SK-N-SH treated with all-trans-retinoic acid at 6 μM for 48 hours (cell line): ENCODE data around the gene LGALS3BP.

Source experiments
- BACH2 ChIP-seq: fragments of 250-450 bp; sonication (Bioruptor Pico); IDR thresholded peaks from 2 replicates; pipeline ENCODE4 v1.9.0; 2021; ENCODE audit warnings: mild to moderate bottlenecking, borderline replicate concordance
- ESRRG ChIP-seq: fragments of 250-450 bp; sonication (Bioruptor Pico); IDR thresholded peaks from 2 replicates; pipeline ENCODE4 v1.6.1; 2021; ENCODE audit warnings: mild to moderate bottlenecking
- GLIS3 ChIP-seq: fragments of 250-450 bp; sonication (Bioruptor Pico); IDR thresholded peaks from 2 replicates; pipeline ENCODE4 v1.5.0; 2020; ENCODE audit warnings: mild to moderate bottlenecking, moderate library complexity
- OSR1 ChIP-seq: fragments of 250-450 bp; sonication (Bioruptor Pico); IDR thresholded peaks from 2 replicates; pipeline ENCODE4 v1.8.0; 2022; ENCODE audit warnings: moderate library complexity, mild to moderate bottlenecking, inconsistent platforms
- PPARA ChIP-seq: fragments of 250-450 bp; sonication (Bioruptor Pico); IDR thresholded peaks from 2 replicates; pipeline ENCODE4 v1.5.0; 2020; ENCODE audit warnings: mild to moderate bottlenecking, borderline replicate concordance
- RARB ChIP-seq: fragments of 250-450 bp; sonication (Bioruptor Pico); IDR thresholded peaks from 2 replicates; pipeline ENCODE4 v1.8.0; 2021; ENCODE audit warnings: mild to moderate bottlenecking, moderate library complexity
- ZC3H10 ChIP-seq: fragments of 250-450 bp; sonication (Bioruptor Pico); IDR thresholded peaks from 2 replicates; pipeline ENCODE4 v1.5.1; 2021; ENCODE audit warnings: mild to moderate bottlenecking, moderate library complexity
- ZNF565 ChIP-seq: fragments of 450-650 bp; formaldehyde crosslinking; conservative IDR thresholded peaks from 2 replicates; pipeline ENCODE4 v1.5.0; 2020; ENCODE audit warnings: low read depth, mild to moderate bottlenecking, moderate library complexity
- ZNF70 ChIP-seq: fragments of 450-650 bp; formaldehyde crosslinking; IDR thresholded peaks from 2 replicates; pipeline ENCODE4 v1.5.0; 2020; ENCODE audit warnings: mild to moderate bottlenecking, moderate library complexity
- ZNF8 ChIP-seq: fragments of 450-650 bp; formaldehyde crosslinking; IDR thresholded peaks from 2 replicates; pipeline ENCODE4 v1.5.0; 2020; ENCODE audit warnings: mild to moderate bottlenecking, moderate library complexity
- TF ChIP-seq, protein P1 (sequence below): fragments of 250-450 bp; sonication (Bioruptor Pico); IDR thresholded peaks from 2 replicates; pipeline ENCODE4 v1.5.0; 2020; ENCODE audit warnings: mild to moderate bottlenecking, moderate library complexity
- TF ChIP-seq, protein P2 (sequence below): fragments of 250-450 bp; sonication (Bioruptor Pico); IDR thresholded peaks from 2 replicates; pipeline ENCODE4 v1.8.0; 2020; ENCODE audit warnings: mild to moderate bottlenecking, moderate library complexity, borderline replicate concordance
- TF ChIP-seq, protein P3 (sequence below): fragments of 250-450 bp; sonication (Bioruptor Pico); IDR thresholded peaks from 2 replicates; pipeline ENCODE4 v1.5.1; 2020; ENCODE audit warnings: low read depth, mild to moderate bottlenecking, moderate library complexity

DNA sequence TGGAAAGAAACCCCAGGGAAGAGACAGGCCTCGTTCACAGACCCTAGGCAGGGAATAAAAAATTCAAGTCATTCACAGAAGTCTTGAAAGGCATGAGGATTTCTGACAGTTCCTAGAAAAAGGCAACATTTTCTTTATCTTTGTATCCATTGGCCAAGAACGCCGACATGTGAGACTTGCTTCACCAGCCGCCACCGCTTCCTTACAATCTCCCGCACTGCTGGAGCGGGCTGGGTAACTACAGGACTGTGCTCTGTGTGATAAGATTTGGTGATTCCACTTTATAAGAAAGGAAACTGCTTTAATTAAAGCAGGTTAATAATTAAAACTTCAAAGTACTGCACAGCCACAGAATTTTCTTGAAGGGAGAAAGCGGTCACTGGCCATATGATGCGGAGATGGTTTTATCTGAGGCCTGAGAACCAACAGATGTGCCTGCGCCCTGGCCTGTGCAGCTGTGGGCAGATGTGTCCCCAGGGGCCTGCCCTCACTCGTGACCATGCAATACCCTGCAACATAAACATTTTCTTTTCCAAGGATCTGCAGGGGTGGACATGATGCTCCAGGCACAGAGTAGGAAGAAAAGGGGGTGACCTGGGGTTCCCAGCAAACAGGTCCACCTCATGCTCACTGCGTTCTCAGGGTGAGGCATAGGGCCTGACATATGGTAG, 13.0 kb upstream of the LGALS3BP start:
- TF ChIP-seq GLIS3, result no peak
- no peak for TF ChIP-seq OSR1
- no peak for TF ChIP-seq ZNF70 (CRISPR knock-in tag)
- no peak for TF ChIP-seq ZNF8 (CRISPR knock-in tag)
- no peak for TF ChIP-seq PPARA (CRISPR knock-in tag)
- TF ChIP-seq, protein P1, sequence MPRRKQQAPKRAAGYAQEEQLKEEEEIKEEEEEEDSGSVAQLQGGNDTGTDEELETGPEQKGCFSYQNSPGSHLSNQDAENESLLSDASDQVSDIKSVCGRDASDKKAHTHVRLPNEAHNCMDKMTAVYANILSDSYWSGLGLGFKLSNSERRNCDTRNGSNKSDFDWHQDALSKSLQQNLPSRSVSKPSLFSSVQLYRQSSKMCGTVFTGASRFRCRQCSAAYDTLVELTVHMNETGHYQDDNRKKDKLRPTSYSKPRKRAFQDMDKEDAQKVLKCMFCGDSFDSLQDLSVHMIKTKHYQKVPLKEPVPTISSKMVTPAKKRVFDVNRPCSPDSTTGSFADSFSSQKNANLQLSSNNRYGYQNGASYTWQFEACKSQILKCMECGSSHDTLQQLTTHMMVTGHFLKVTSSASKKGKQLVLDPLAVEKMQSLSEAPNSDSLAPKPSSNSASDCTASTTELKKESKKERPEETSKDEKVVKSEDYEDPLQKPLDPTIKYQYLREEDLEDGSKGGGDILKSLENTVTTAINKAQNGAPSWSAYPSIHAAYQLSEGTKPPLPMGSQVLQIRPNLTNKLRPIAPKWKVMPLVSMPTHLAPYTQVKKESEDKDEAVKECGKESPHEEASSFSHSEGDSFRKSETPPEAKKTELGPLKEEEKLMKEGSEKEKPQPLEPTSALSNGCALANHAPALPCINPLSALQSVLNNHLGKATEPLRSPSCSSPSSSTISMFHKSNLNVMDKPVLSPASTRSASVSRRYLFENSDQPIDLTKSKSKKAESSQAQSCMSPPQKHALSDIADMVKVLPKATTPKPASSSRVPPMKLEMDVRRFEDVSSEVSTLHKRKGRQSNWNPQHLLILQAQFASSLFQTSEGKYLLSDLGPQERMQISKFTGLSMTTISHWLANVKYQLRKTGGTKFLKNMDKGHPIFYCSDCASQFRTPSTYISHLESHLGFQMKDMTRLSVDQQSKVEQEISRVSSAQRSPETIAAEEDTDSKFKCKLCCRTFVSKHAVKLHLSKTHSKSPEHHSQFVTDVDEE (CRISPR knock-in tag), result no peak
- TF ChIP-seq ZC3H10 (CRISPR knock-in tag), result no peak
- TF ChIP-seq BACH2 (CRISPR knock-in tag), result no peak
- no peak for TF ChIP-seq ZNF565
- TF ChIP-seq, protein P2, sequence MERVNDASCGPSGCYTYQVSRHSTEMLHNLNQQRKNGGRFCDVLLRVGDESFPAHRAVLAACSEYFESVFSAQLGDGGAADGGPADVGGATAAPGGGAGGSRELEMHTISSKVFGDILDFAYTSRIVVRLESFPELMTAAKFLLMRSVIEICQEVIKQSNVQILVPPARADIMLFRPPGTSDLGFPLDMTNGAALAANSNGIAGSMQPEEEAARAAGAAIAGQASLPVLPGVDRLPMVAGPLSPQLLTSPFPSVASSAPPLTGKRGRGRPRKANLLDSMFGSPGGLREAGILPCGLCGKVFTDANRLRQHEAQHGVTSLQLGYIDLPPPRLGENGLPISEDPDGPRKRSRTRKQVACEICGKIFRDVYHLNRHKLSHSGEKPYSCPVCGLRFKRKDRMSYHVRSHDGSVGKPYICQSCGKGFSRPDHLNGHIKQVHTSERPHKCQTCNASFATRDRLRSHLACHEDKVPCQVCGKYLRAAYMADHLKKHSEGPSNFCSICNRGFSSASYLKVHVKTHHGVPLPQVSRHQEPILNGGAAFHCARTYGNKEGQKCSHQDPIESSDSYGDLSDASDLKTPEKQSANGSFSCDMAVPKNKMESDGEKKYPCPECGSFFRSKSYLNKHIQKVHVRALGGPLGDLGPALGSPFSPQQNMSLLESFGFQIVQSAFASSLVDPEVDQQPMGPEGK, result no peak
- TF ChIP-seq RARB (CRISPR knock-in tag), result no peak
- TF ChIP-seq, protein P3, sequence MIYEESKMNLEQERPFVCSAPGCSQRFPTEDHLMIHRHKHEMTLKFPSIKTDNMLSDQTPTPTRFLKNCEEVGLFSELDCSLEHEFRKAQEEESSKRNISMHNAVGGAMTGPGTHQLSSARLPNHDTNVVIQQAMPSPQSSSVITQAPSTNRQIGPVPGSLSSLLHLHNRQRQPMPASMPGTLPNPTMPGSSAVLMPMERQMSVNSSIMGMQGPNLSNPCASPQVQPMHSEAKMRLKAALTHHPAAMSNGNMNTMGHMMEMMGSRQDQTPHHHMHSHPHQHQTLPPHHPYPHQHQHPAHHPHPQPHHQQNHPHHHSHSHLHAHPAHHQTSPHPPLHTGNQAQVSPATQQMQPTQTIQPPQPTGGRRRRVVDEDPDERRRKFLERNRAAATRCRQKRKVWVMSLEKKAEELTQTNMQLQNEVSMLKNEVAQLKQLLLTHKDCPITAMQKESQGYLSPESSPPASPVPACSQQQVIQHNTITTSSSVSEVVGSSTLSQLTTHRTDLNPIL (CRISPR knock-in tag), result no peak
- TF ChIP-seq ESRRG, result no peak
